Smooth muscle cell of the pulmonary artery (primary cell): ENCODE results near the gene KRTAP4-12. TPM values are rescaled to one million over a fixed set of nuclear protein-coding genes. Genes with fewer than 3 reads are reported as not detected.

Experiments used
- total RNA-seq: library from RNA; depleted of rRNA; stranded (reverse); fragments of >200 nt; gene quantifications from 2 replicates; pipeline ENCODE4 v1.2.3, GENCODE V29; 2014

The KRTAP4-12 gene
- total RNA-seq = not detected in 2 replicates

GRCh38 chr17:41123991-41124371 is at the start of gene KRTAP4-12:
KRTAP4-12 (minus strand) TSS chr17:41124182; CDS start chr17:41124122, 60 bp downstream.

GRCh38 chr17:41168121-41168520 is 44.1 kb upstream of the KRTAP4-12 start, which contains the start of gene KRTAP4-3:
KRTAP4-3 (minus strand) TSS chr17:41168221; CDS start chr17:41168172, 49 bp downstream.

GRCh38 chr17:41160648-41161047 is 36.7 kb upstream of the KRTAP4-12 start, which contains the start of gene KRTAP4-4:
KRTAP4-4 (minus strand) TSS chr17:41160748; CDS start chr17:41160691, 57 bp downstream.

DNA sequence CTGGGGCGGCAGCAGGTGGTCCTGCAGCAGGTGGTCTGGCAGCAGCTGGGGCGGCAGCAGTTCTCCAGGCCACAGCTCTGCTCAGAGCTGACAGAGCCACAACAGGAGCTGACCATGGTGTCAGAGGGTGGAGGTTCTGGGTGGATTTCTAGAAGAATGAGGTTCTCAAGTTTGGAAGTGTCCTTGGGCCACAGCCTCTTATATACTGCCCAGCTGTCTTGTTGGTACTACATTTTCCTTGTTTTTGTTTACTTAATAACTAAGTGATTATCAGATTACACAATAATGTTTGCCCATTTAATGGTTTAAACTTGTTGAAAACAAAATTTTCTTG is 25.6 kb upstream of the KRTAP4-12 start, which contains the start of gene KRTAP4-5:
KRTAP4-5 (minus strand) TSS at position 174 of the 334 bp plus-strand sequence; CDS start at position 116, 58 bp downstream.

GRCh38 chr17:41140360-41141131 is 16.6 kb upstream of the KRTAP4-12 start, which contains the start of gene KRTAP4-6:
KRTAP4-6 (minus strand) TSS chr17:41140544; CDS start chr17:41140487, 57 bp downstream.

GRCh38 chr17:41117846-41118386 is 6.1 kb downstream of the KRTAP4-12 start, which contains the start of gene KRTAP4-11:
KRTAP4-11 (minus strand) TSS chr17:41118373; CDS start chr17:41118315, 58 bp downstream.

GRCh38 chr17:41105347-41105746 is 18.6 kb downstream of the KRTAP4-12 start, which contains the start of gene KRTAP4-9:
KRTAP4-9 (plus strand) TSS chr17:41105389; CDS start chr17:41105389, 0 bp downstream.

GRCh38 chr17:41101586-41102259 is 22.3 kb downstream of the KRTAP4-12 start, which contains the start of gene KRTAP4-16:
KRTAP4-16 (minus strand) TSS chr17:41102209; CDS start chr17:41102209, 0 bp downstream.

DNA sequence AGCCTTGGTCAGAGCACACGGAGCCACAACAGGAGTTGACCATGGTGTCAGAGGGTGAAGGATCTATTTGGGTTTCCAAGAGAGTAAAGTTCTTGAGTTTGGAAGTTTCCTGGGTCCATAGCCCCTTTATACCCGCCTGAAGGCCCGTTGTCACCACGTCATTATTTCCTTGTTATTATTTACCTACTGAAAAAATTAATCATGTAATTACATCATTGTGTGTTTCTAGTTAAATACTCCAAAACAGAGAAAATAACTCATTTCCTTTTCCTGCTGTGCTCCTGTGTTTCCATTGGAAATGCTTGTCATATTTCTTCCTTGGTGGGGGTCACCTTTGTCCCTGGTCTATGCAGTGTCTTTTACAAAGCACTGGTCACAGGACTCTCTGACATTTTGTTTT is 25.9 kb downstream of the KRTAP4-12 start, which contains the start of gene KRTAP4-8:
KRTAP4-8 (minus strand) TSS at position 101 of the 400 bp plus-strand sequence; CDS start at position 43, 58 bp downstream.

DNA sequence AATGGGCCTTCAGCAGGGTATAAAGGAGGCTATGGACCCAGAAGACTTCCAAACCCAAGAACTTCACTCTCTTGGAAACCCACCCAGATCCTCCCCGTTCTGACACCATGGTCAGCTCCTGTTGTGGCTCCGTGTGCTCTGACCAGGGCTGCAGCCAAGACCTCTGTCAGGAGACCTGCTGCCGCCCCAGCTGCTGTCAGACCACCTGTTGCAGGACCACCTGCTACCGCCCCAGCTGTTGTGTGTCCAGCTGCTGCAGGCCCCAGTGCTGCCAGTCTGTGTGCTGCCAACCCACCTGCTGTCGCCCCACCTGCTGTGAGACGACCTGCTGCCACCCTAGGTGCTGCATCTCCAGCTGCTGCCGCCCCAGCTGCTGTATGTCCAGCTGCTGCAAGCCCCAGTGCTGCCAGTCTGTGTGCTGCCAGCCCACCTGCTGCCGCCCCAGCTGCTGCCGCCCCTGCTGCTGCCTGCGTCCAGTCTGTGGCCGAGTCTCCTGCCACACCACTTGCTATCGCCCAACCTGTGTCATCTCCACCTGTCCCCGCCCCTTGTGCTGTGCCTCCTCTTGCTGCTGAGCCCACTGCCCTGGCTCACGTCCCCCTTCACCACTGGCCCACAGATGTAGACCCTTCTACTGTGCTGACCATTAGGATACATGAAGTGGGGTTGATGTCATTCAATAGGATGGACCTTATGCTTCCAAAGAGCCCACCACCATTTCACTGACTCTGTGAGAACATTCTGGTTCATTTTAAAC is 39.7 kb downstream of the KRTAP4-12 start, which contains the start of gene KRTAP4-7:
KRTAP4-7 (plus strand) TSS at position 51 of the 757 bp plus-strand sequence; CDS start at position 108, 57 bp downstream.

Other genes with a start within 250 kb of the KRTAP4-12 start
- not detected in 2 replicates for gene KRT20, start 238.9 kb downstream of the KRTAP4-12 start, total RNA-seq
- gene KRT23, start 186.5 kb downstream of the KRTAP4-12 start, total RNA-seq = not detected in 2 replicates
- not detected in 2 replicates for gene KRT39, start 157.2 kb downstream of the KRTAP4-12 start, total RNA-seq
- not detected in 2 replicates for gene KRT40, start 139.9 kb downstream of the KRTAP4-12 start, total RNA-seq
- gene KRTAP3-3, start 130.0 kb downstream of the KRTAP4-12 start, total RNA-seq = not detected in 2 replicates
- not detected in 2 replicates for gene KRTAP3-2, start 124.3 kb downstream of the KRTAP4-12 start, total RNA-seq
- gene KRTAP3-1, start 115.1 kb downstream of the KRTAP4-12 start, total RNA-seq = not detected in 2 replicates
- 0.72 and 1.6 TPM in 2 replicates for gene KRTAP1-5, start 97.0 kb downstream of the KRTAP4-12 start, total RNA-seq
- not detected in 2 replicates for gene KRTAP1-4, start 94.0 kb downstream of the KRTAP4-12 start, total RNA-seq
- not detected in 2 replicates for gene KRTAP1-3, start 89.3 kb downstream of the KRTAP4-12 start, total RNA-seq
- not detected in 2 replicates for gene KRTAP1-1, start 82.7 kb downstream of the KRTAP4-12 start, total RNA-seq
- not detected in 2 replicates for gene KRTAP2-1, start 76.9 kb downstream of the KRTAP4-12 start, total RNA-seq
- gene KRTAP2-2, start 69.0 kb downstream of the KRTAP4-12 start, total RNA-seq = not detected in 2 replicates
- gene KRTAP2-3, start 64.1 kb downstream of the KRTAP4-12 start, total RNA-seq = 0.56 TPM in 1 of 2 replicates, not detected in the other
- gene KRTAP2-4, start 58.3 kb downstream of the KRTAP4-12 start, total RNA-seq = not detected in 2 replicates
- not detected in 2 replicates for gene KRTAP4-7, start 40.0 kb downstream of the KRTAP4-12 start, total RNA-seq
- gene KRTAP4-8, start 26.0 kb downstream of the KRTAP4-12 start, total RNA-seq = not detected in 2 replicates
- gene KRTAP4-16, start 22.0 kb downstream of the KRTAP4-12 start, total RNA-seq = not detected in 2 replicates
- not detected in 2 replicates for gene KRTAP4-9, start 18.8 kb downstream of the KRTAP4-12 start, total RNA-seq
- not detected in 2 replicates for gene KRTAP4-11, start 5.8 kb downstream of the KRTAP4-12 start, total RNA-seq
- gene KRTAP4-6, start 16.4 kb upstream of the KRTAP4-12 start, total RNA-seq = not detected in 2 replicates
- not detected in 2 replicates for gene KRTAP4-5, start 25.6 kb upstream of the KRTAP4-12 start, total RNA-seq
- not detected in 2 replicates for gene KRTAP4-4, start 36.6 kb upstream of the KRTAP4-12 start, total RNA-seq
- not detected in 2 replicates for gene KRTAP4-3, start 44.0 kb upstream of the KRTAP4-12 start, total RNA-seq
- gene KRTAP4-2, start 54.0 kb upstream of the KRTAP4-12 start, total RNA-seq = not detected in 2 replicates
- not detected in 2 replicates for gene KRTAP4-1, start 60.7 kb upstream of the KRTAP4-12 start, total RNA-seq
- gene KRTAP9-1, start 65.7 kb upstream of the KRTAP4-12 start, total RNA-seq = not detected in 2 replicates
- not detected in 2 replicates for gene KRTAP9-2, start 102.5 kb upstream of the KRTAP4-12 start, total RNA-seq
- gene KRTAP9-3, start 108.3 kb upstream of the KRTAP4-12 start, total RNA-seq = not detected in 2 replicates
- not detected in 2 replicates for gene KRTAP9-8, start 113.8 kb upstream of the KRTAP4-12 start, total RNA-seq
- gene KRTAP9-4, start 125.5 kb upstream of the KRTAP4-12 start, total RNA-seq = not detected in 2 replicates
- gene KRTAP9-9, start 131.2 kb upstream of the KRTAP4-12 start, total RNA-seq = not detected in 2 replicates
- gene KRTAP9-6, start 141.2 kb upstream of the KRTAP4-12 start, total RNA-seq = not detected in 2 replicates
- not detected in 2 replicates for gene KRTAP9-7, start 151.5 kb upstream of the KRTAP4-12 start, total RNA-seq
- gene KRTAP29-1, start 178.7 kb upstream of the KRTAP4-12 start, total RNA-seq = not detected in 2 replicates
- not detected in 2 replicates for gene KRTAP16-1, start 185.1 kb upstream of the KRTAP4-12 start, total RNA-seq
- gene KRTAP17-1, start 191.5 kb upstream of the KRTAP4-12 start, total RNA-seq = not detected in 2 replicates
- gene KRT33A, start 226.6 kb upstream of the KRTAP4-12 start, total RNA-seq = not detected in 2 replicates
- gene KRT33B, start 245.6 kb upstream of the KRTAP4-12 start, total RNA-seq = not detected in 2 replicates